Duodenal mucosa (tissue), 2 donors: Measurements from ENCODE around the gene COMP.
A peak's percentile ranks its signal among the peaks of the same experiment; 100 is the strongest.

Experiments
- H3K27ac ChIP-seq: one replicate; pipeline ENCODE4 v1.7.0; 2013; ENCODE audit warnings: low read depth, low read length
- H3K27me3 ChIP-seq, 2 donors: one replicate each; pipeline ENCODE4 v1.7.0; 2013; ENCODE audit warnings: low read length in 2 of 2, control low read depth in 1 of 2; ENCODE audit not compliant: insufficient read depth in 2 of 2, control insufficient read depth in 1 of 2
- H3K36me3 ChIP-seq, 2 donors: one replicate each; pipeline ENCODE4 v1.7.0; 2013; ENCODE audit warnings: low read length in 2 of 2, control low read depth in 1 of 2; ENCODE audit not compliant: insufficient read depth in 2 of 2, control insufficient read depth in 1 of 2
- H3K4me1 ChIP-seq, 2 donors: one replicate each; pipeline ENCODE4 v1.7.0; 2013; ENCODE audit warnings: low read length in 2 of 2, control low read depth in 1 of 2; ENCODE audit not compliant: insufficient read depth in 2 of 2, control insufficient read depth in 1 of 2
- H3K4me3 ChIP-seq, 2 donors: one replicate each; pipeline ENCODE4 v1.7.0; 2013; ENCODE audit warnings: low read length in 2 of 2, low read depth in 1 of 2
- H3K9ac ChIP-seq, 2 donors: one replicate each; pipeline ENCODE4 v1.7.0; 2013; ENCODE audit warnings: low read length in 2 of 2, low read depth in 1 of 2
- H3K9me3 ChIP-seq, 2 donors: one replicate each; pipeline ENCODE4 v1.7.0; 2013; ENCODE audit warnings: low read length in 2 of 2, control low read depth in 1 of 2; ENCODE audit not compliant: control insufficient read depth in 1 of 2

COMP gene

DNA sequence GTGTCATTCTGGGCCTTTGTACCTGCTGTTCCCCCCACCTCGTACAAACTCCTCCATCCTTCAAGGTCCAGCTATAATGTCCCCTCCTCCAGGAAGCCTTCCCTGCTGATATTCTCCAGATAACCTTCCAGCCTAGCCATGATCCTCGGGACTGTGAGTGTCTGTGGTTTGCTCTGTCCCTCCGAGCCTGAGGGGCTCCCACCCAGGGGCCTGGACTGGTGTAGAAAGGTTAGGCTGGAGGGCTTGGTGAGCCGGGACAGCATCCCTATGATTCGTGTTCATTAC is 2.9 kb upstream of the COMP start:
- Histone ChIP-seq H3K4me3 (no peak overlapping the region), H3K4me1 (peaks cover 3 to 5% of the 10 kb centered on the region in 2 donors), H3K9ac (no peak overlapping the region), H3K9me3 (no peaks in the 10 kb centered on the region), H3K27ac (no peak overlapping the region), H3K27me3 (peaks cover 50 to 61% of the 10 kb centered on the region in 2 donors), H3K36me3 (no peaks in the 10 kb centered on the region)

DNA sequence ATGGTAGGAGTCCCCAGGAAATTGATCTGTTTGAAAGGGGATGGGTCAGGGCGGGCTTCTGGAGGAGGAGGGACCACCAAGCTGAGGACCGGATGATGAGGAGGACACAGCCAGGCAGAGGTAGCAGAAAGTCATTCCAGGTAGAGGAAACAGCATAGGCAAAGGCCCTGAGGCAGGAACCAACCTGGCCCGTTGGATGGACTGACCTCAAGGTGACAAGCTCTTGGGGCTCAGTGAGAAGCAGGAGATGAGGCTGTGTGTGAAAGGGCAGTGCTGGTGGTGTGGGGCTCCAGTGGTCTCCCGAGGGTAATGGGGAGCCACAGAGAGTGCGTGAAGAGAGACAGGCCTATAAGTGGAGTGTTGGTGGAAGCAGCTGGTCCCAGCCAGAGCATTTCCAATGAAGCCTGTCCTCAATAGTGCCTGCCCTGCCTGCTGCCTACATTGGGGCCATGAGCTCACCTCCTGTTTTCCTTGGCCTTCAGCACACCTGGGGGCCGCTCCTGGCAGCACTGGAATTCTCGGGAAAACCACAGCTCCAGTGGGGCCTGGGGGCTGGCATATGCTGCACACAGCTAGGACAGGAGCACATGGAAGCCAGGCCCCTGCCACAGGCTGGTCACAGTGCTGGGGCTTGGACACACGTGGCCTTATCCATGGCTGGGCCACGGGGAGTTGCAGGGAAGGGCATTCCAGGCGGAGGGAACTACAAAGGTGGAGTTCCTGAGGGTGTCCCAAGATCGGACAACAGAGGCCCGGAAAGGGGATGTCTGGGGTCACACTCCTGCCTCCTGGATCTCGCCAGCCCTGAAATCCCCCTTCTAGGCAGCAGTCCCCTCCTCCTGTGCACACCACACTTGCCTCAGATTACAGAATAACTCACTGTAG is 2.3 kb upstream of the COMP start:
- no peaks in the 10 kb centered on the region for H3K36me3 ChIP-seq

GRCh38 chr19:18792661-18793060 is 1.6 kb upstream of the COMP start:
- no peaks in the 10 kb centered on the region for H3K9me3 ChIP-seq
- H3K27ac ChIP-seq = no peak overlapping the region
- H3K9ac ChIP-seq = no peak overlapping the region
- no peak overlapping the region for H3K4me3 ChIP-seq
- H3K4me1 ChIP-seq = peaks cover 0 to 3% of the 10 kb centered on the region in 2 donors
- no peaks in the 10 kb centered on the region for H3K36me3 ChIP-seq
- H3K27me3 ChIP-seq = peaks cover 58 to 69% of the 10 kb centered on the region in 2 donors

More for the DNA sequence above, 2.3 kb upstream of the COMP start:
- Histone ChIP-seq H3K4me1 (peaks cover 0 to 3% of the 10 kb centered on the region in 2 donors), H3K4me3 (no peak overlapping the region), H3K27me3 (peaks cover 54 to 66% of the 10 kb centered on the region in 2 donors), H3K9ac (no peak overlapping the region), H3K27ac (no peak overlapping the region), H3K9me3 (no peaks in the 10 kb centered on the region)

GRCh38 chr19:18791315-18791678 is 192 bp upstream of the COMP start:
- no peaks in the 10 kb centered on the region for H3K9me3 ChIP-seq
- no peak overlapping the region for H3K9ac ChIP-seq
- H3K27me3 ChIP-seq = peaks cover 68 to 72% of the 10 kb centered on the region in 2 donors
- peaks cover 0 to 7% of the 10 kb centered on the region in 2 donors for H3K4me1 ChIP-seq
- H3K4me3 ChIP-seq = no peak overlapping the region
- H3K27ac ChIP-seq = no peak overlapping the region
- no peaks in the 10 kb centered on the region for H3K36me3 ChIP-seq

DNA sequence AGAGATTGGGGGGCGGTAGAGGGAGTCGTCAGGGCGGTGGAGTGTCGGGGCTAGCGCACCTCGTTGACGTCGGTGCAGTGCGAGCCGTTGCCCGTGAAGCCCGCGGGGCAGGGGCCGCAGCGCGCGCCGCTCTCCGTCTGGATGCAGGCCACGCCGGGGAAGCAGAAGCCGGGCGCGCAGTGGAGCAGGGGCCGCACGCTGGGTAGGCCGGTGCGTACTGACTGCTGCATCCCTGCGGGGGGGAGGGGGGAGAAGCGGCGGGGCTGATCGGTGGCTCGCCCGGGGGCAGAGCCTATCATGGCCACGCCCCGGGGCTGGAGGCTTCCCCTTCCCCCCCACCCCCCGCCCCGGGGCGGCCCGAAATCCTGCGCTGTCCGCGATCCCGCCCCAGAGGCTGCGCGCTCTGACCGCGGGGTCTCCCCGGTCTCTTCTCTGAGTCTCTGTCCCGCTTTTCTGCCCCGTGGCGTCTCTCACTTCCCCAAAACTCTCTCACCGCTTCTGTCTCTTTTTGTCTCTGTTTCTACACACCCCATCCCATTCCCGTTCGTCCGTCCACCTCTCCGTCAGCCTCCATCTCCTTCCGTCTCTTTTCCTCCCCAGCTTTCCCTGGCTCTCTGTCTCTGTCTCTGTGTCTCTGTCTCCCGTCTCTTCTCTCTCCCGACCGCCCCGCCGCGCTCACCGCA is 1.1 kb downstream of the COMP start:
- H3K9me3 ChIP-seq = no peaks in the 10 kb centered on the region
- peaks cover 63 to 71% of the 10 kb centered on the region in 2 donors for H3K27me3 ChIP-seq
- H3K4me3 ChIP-seq = peak overlapping the region in 1 of 2 donors; percentile 6
- H3K9ac ChIP-seq = no peak overlapping the region
- peaks cover 0 to 11% of the 10 kb centered on the region in 2 donors for H3K4me1 ChIP-seq
- H3K27ac ChIP-seq = no peak overlapping the region
- no peaks in the 10 kb centered on the region for H3K36me3 ChIP-seq

GRCh38 chr19:18789422-18789869 is 1.7 kb downstream of the COMP start:
- no peak overlapping the region for H3K27ac ChIP-seq
- H3K9ac ChIP-seq = no peak overlapping the region
- H3K4me1 ChIP-seq = peaks cover 0 to 14% of the 10 kb centered on the region in 2 donors
- no peak overlapping the region for H3K4me3 ChIP-seq
- no peaks in the 10 kb centered on the region for H3K9me3 ChIP-seq
- H3K27me3 ChIP-seq = peaks cover 60 to 71% of the 10 kb centered on the region in 2 donors
- no peaks in the 10 kb centered on the region for H3K36me3 ChIP-seq

DNA sequence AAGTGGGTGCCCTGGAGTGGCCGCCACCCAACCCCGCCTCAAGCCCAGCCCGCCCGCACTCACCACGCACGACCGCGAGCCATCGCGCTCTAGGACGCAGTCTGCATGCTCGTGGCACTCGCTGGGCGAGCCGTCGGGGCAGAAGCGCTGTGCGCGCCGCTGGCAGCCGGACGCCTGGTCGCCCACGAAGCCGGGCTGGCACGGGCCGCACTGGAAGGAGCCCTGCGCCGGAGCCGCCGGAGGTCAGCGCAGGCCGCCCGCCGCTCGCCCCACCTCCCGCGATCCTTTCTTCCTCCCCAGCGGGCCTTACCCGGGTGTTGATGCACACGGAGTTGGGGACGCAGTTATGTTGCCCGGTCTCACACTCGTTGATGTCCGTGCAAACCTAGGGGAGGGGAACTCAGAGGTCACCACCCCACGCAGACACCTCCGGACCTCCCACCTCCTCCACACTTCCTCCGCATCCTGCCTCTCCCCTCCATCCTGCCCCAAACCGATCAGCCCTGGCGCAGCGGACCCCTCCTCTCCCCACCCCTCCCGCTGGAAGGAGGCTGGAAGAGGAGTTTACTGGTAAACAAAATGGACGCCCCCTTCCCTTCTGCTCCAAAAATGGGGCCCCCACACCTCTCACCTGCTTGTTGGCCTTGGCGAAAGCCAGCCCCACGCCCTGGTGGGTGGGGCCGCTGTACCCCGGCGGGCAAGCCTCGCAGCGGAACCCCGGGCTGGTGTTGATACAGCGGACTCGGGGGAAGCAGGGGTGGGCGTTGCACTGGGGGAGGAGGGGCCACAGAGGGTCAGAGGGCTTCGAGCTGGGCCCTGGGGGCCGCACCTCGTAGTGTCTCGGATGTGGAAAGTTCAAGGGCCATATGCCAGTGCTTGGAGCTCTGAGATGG is 2.3 kb downstream of the COMP start:
- no peaks in the 10 kb centered on the region for H3K9me3 ChIP-seq
- H3K4me3 ChIP-seq = no peak overlapping the region
- peaks cover 0 to 14% of the 10 kb centered on the region in 2 donors for H3K4me1 ChIP-seq
- no peak overlapping the region for H3K27ac ChIP-seq
- no peak overlapping the region for H3K9ac ChIP-seq
- no peaks in the 10 kb centered on the region for H3K36me3 ChIP-seq
- H3K27me3 ChIP-seq = peaks cover 60 to 71% of the 10 kb centered on the region in 2 donors

DNA sequence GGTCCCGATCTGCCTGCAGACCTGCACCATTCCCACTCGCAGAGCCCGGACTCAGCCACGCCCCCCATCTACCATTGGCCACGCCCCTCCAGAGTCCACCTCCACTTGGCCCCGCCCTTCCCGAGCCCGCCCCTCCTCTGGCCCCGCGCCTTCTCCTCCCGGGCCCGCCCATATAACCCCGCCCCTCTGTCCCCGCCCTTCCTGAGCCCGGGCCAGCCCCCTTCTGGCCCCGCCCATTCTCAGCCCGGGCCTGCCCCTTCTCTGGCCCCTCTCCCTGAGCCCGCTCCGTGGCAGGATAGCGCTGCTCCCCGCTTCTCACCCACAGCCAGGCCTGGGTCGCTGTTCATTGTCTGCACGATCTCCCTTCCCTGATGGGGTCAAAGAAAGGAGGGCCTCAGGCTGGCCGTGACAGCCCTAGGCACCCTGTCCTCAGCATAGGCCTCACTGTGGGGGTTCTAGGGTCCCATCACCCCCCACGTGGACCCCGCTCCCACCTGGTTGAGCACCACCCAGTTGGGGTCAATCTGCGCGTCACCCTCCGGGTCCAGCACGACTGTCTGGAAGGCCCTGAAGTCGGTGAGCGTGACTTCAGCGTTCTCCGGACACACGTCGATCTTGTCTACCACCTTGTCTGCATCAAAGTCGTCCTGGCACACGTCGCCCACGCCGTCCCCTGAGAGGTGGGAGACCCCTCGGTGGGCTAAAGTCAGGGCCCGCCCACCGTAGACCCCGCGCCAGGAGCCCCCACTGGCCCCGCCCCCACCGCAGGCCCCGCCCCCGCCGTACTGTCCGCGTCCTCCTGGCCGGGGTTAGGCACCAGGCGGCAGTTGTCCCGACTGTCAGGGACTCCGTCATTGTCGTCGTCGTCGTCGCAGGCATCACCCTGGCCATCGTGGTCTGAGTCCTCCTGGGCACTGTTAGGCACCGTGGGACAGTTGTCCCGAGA is 5.7 kb downstream of the COMP start:
- Histone ChIP-seq H3K36me3 (no peaks in the 10 kb centered on the region), H3K4me1 (peaks cover 0 to 14% of the 10 kb centered on the region in 2 donors), H3K9me3 (no peaks in the 10 kb centered on the region), H3K27ac (no peak overlapping the region), H3K4me3 (peak overlapping the region; percentile 25 to 51), H3K9ac (no peak overlapping the region), H3K27me3 (peaks cover 41 to 42% of the 10 kb centered on the region in 2 donors)

- Histone ChIP-seq H3K4me1 (peaks cover 0 to 14% of the 10 kb centered on the region in 2 donors), H3K27ac (no peak overlapping the region), H3K36me3 (no peaks in the 10 kb centered on the region), H3K27me3 (peaks cover 35 to 36% of the 10 kb centered on the region in 2 donors), H3K9ac (no peak overlapping the region), H3K4me3 (peak overlapping the region in 1 of 2 donors; percentile 28), H3K9me3 (no peaks in the 10 kb centered on the region)
Measured at GRCh38 chr19:18784786-18785120, 6.4 kb downstream of the COMP start.
